ENCODE measurements around the gene EEPD1.

DNA sequence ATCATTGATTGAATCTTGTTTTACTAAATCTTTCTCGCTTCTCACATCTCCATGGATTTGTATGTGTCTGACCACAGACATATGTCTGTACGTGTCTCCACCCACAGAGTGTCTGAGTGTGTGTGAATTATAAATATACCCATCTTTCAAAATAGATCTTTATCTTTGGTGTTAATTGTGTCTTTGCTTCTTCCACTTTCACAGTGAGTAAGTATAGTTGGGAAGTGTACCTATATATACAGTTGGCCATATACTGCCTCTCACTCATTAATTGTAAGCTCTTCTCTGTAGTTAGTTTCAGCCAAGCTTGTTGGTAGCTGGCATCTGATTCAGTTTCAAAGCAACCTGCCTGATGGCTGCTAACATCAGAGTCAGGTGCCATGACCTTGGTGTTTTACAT lies 18.4 kb downstream of the EEPD1 start:
- TF ChIP-seq POLR2A (IDR thresholded peaks at IDR 0.05), result no peak
- TF ChIP-seq, protein P1, sequence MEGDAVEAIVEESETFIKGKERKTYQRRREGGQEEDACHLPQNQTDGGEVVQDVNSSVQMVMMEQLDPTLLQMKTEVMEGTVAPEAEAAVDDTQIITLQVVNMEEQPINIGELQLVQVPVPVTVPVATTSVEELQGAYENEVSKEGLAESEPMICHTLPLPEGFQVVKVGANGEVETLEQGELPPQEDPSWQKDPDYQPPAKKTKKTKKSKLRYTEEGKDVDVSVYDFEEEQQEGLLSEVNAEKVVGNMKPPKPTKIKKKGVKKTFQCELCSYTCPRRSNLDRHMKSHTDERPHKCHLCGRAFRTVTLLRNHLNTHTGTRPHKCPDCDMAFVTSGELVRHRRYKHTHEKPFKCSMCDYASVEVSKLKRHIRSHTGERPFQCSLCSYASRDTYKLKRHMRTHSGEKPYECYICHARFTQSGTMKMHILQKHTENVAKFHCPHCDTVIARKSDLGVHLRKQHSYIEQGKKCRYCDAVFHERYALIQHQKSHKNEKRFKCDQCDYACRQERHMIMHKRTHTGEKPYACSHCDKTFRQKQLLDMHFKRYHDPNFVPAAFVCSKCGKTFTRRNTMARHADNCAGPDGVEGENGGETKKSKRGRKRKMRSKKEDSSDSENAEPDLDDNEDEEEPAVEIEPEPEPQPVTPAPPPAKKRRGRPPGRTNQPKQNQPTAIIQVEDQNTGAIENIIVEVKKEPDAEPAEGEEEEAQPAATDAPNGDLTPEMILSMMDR (IDR thresholded peaks at IDR 0.05), result no peak
- no peak for TF ChIP-seq EP300 (IDR thresholded peaks at IDR 0.05)

All from ovary (tissue), 3 donors.